Measurements from ENCODE around the gene LGALSL. TPM values are rescaled to one million over a fixed set of nuclear protein-coding genes. Genes with fewer than 3 reads are reported as not detected.

Gene LGALSL
- total RNA-seq, 1 donor from 2014 or later: 13.1 TPM

GRCh38 chr2:64487256-64488049 is 33.5 kb downstream of the LGALSL start:
- intact Hi-C loops (cut with DNase I): loop anchor here (1.0 to 5.0 kb wide), 3 partner anchors 33 to 440 kb away; partner anchors contain the start of gene LGALSL

GRCh38 chr2:64488050-64488974 is 34.4 kb downstream of the LGALSL start:
- DNase-seq (ENCODE audit: low spot score): peak; percentile 90
- intact Hi-C loops (cut with DNase I): loop anchor here (1.0 to 5.0 kb wide), 2 partner anchors 158 to 441 kb away; no protein-coding TSS in a partner anchor

More at GRCh38 chr2:64487256-64488049, 33.5 kb downstream of the LGALSL start:
- DNase-seq (ENCODE audit: low spot score): no peak

GRCh38 chr2:64489081-64489751 is 35.3 kb downstream of the LGALSL start:
- DNase-seq (ENCODE audit: low spot score): no peak
- intact Hi-C loops (cut with DNase I): loop anchor here (5.0 kb wide), 1 partner anchor 442 kb away; no protein-coding TSS in a partner anchor

GRCh38 chr2:64491426-64491825 is 37.5 kb downstream of the LGALSL start:
- no peak for DNase-seq (ENCODE audit: low spot score)
- intact Hi-C loops (cut with DNase I): no loop called here

- DNase-seq (ENCODE audit: low spot score): no peak
Observed at GRCh38 chr2:64492272-64492671, 38.3 kb downstream of the LGALSL start.

GRCh38 chr2:64492821-64493220 is 38.9 kb downstream of the LGALSL start:
- no peak for DNase-seq (ENCODE audit: low spot score)
- intact Hi-C loops (cut with DNase I): no loop called here

More at GRCh38 chr2:64492272-64492671, 38.3 kb downstream of the LGALSL start:
- intact Hi-C loops (cut with DNase I): no loop called here

- DNase-seq (ENCODE audit: low spot score): no peak
- intact Hi-C loops (cut with DNase I): no loop called here
Observed at GRCh38 chr2:64493788-64494187, 39.8 kb downstream of the LGALSL start.

GRCh38 chr2:64498438-64498837 is 44.5 kb downstream of the LGALSL start:
- intact Hi-C loops (cut with DNase I): no loop called here
- DNase-seq (ENCODE audit: low spot score): no peak

- DNase-seq (ENCODE audit: low spot score): no peak
- intact Hi-C loops (cut with DNase I): no loop called here
Observed at GRCh38 chr2:64500549-64500948, 46.6 kb downstream of the LGALSL start.

GRCh38 chr2:64501946-64502345 is 48.0 kb downstream of the LGALSL start:
- intact Hi-C loops (cut with DNase I): no loop called here

GRCh38 chr2:64502860-64503259 is 48.9 kb downstream of the LGALSL start:
- DNase-seq (ENCODE audit: low spot score): no peak
- intact Hi-C loops (cut with DNase I): no loop called here

More at GRCh38 chr2:64501946-64502345, 48.0 kb downstream of the LGALSL start:
- DNase-seq (ENCODE audit: low spot score): no peak

- intact Hi-C loops (cut with DNase I): no loop called here
- DNase-seq (ENCODE audit: low spot score): no peak
Observed at GRCh38 chr2:64504774-64505720, 51.1 kb downstream of the LGALSL start.

- intact Hi-C loops (cut with DNase I): no loop called here
- no peak for DNase-seq (ENCODE audit: low spot score)
Observed at GRCh38 chr2:64506686-64507085, 52.7 kb downstream of the LGALSL start.

Other genes with a start within 250 kb of the LGALSL start
- 13.6 TPM for gene AFTPH, start 70.2 kb downstream of the LGALSL start, total RNA-seq
- 22.8 TPM for gene SERTAD2, start 199.8 kb downstream of the LGALSL start, total RNA-seq